Putamen (tissue), 1 donor: ENCODE results near the gene MCRS1.
"Not testable (repeated sequence)": the region's sequence is repeated elsewhere in the genome, so short reads cannot be mapped to it uniquely, and the experiment has no call there.

Source experiments
- DNase-seq: peaks from one replicate; pipeline ENCODE4 v3.0.0-alpha.2; 2016; ENCODE audit warnings: low spot score

The MCRS1 gene

DNA sequence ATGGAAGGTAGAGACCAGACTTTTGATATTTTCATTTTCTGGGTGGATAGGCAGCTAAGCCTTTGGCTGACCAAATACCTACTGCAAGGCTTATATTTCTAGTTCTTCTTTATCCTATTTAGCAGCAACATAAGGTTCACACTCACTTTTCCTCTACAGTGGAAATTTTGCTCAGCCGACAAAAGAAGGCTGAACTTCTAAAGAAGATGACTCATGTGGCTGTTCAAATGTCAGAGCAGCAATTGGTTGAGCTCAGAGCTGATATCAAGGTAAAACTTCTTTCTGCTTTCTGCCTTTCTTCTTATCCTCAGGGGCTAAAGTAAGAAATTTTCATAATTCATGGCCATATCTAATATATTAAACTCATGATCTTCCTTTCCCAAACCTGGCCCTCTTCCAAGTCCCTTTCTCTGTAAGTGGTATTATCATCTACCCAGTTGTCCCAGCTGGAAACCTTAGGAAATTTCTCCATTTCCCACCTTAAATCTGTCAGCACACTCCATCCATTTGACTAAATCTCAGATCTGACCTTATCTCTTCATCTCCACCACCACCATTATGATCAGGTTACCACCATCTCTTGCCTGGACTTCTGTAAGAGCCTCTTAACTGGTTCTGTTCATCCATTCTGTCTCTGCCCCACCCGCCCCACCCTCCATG, 48.9 kb downstream of the MCRS1 start:
- no peak for DNase-seq

GRCh38 chr12:49515266-49515665, 52.7 kb downstream of the MCRS1 start:
- DNase-seq, result no peak

DNA sequence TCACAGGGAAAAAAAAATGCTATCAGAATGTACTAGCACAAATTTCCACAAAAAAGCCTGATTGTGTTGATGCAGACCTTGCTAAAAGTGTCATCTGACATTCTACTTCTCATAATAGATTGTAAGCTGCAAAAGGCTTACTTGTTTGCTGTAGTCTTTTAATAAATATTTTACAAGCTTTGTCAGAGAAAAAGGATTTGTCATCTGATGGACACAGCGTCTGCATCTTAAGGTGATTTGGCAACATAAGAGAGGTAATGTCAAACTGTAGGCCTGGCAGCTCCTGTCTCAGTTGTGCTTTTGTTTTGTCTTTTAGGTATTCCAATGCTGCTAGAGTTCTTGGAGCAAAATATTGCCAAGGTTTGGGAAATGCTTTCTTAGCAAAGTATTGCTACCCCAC, 55.4 kb downstream of the MCRS1 start:
- DNase-seq, result no peak

DNA sequence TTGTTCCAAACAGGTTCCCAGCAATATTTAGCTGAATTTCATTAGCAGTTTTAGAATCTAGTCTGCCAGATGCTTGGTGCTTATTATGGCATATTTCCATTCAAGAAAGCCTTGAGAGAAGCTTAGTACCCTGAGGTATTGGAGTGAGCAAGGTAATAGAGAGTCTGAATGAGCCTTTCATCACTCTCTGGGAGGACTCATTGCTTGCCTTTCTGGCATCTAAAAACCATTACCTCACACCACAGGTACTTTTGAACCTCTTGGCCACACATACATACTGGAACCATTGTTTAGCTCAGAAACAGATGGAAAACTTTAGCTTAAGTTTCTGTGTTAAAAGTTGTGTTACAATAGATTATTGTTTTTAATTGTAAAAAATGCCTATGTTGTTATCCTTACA, 56.5 kb downstream of the MCRS1 start:
- no peak for DNase-seq

DNA sequence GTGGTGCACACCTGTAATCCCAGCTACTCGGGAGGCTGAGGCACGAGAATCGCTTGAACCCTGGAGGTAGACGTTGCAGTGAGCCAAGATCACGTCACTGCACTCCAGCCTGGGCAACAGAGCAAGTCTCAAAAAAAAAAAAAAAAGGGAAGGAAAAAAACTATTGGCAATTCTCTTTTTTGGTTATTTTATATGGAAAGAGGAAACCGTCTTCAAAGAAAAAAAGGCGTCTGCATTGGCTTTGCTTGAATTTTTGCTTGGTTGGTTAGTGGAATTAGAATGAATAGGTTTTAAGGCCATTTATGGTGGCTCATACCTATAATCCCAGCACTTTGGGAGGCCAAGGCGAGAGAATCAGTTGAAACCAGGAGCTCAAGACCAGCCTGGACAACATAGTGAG, 58.3 kb downstream of the MCRS1 start:
- DNase-seq, result not testable (repeated sequence)
